A673 (cell line): ENCODE measurements around the gene USF2.
A peak's percentile ranks its signal among the peaks of the same experiment; 100 is the strongest.

Experiments used
- CTCF ChIP-seq: fragments of 300-800, 200-600 bp; sonication (generic); conservative IDR thresholded peaks from 2 replicates; pipeline ENCODE4 v1.5.1; 2017; ENCODE audit warnings: low read depth, mild to moderate bottlenecking, antibody characterized with exemption, low read length, moderate library complexity, mixed read lengths
- EZH2 ChIP-seq: fragments of 200-600 bp; sonication (generic); IDR thresholded peaks from 2 replicates; pipeline ENCODE4 v1.6.1; 2017; ENCODE audit warnings: borderline replicate concordance, low read depth, mild to moderate bottlenecking, mixed read lengths, antibody characterized with exemption, low read length; ENCODE audit not compliant: poor library complexity, severe bottlenecking

GRCh38 chr19:35236638-35237400, 31.9 kb upstream of the USF2 start:
- TF ChIP-seq EZH2 (no peak), CTCF (0 out of 2 replicates have a peak, but pooled peaks have one; percentile 14)
